Suppressor macrophage (primary cell): Measurements from ENCODE around the gene CDC42EP5.

Experiments
- DNase-seq, 4 experiments: peaks; one replicate each; pipeline ENCODE4 v3.0.0-alpha.2; 2020 to 2022

The CDC42EP5 gene

GRCh38 chr19:54462047-54462654 is 10.9 kb downstream of the CDC42EP5 start:
- no peak for DNase-seq

GRCh38 chr19:54461613-54462012 is 11.5 kb downstream of the CDC42EP5 start:
- DNase-seq: no peak

GRCh38 chr19:54461210-54461609 is 11.9 kb downstream of the CDC42EP5 start:
- no peak for DNase-seq

GRCh38 chr19:54460230-54461005 is 12.7 kb downstream of the CDC42EP5 start:
- DNase-seq: no peak

- no peak for DNase-seq
These were observed 13.5 kb downstream of the CDC42EP5 start for GRCh38 chr19:54459282-54460229.

- no peak for DNase-seq
These were observed 14.3 kb downstream of the CDC42EP5 start for GRCh38 chr19:54458648-54459281.

GRCh38 chr19:54457773-54458647 is 15.1 kb downstream of the CDC42EP5 start:
- DNase-seq: no peak

GRCh38 chr19:54456423-54457373 is 16.4 kb downstream of the CDC42EP5 start:
- no peak for DNase-seq

- no peak for DNase-seq
These were observed 17.2 kb downstream of the CDC42EP5 start for GRCh38 chr19:54455786-54456422.

- DNase-seq: no peak
These were observed 18.1 kb downstream of the CDC42EP5 start for GRCh38 chr19:54454781-54455675.

- DNase-seq: no peak
These were observed 18.9 kb downstream of the CDC42EP5 start for GRCh38 chr19:54453921-54454780.

- no peak for DNase-seq
These were observed 20.5 kb downstream of the CDC42EP5 start for GRCh38 chr19:54452626-54453025.

GRCh38 chr19:54451997-54452396 is 21.1 kb downstream of the CDC42EP5 start:
- no peak for DNase-seq

- peak; percentile 83 to 93 (median 86) for DNase-seq
These were observed 21.7 kb downstream of the CDC42EP5 start for GRCh38 chr19:54451331-54451871.

GRCh38 chr19:54449701-54450069 is 23.4 kb downstream of the CDC42EP5 start:
- DNase-seq: peak in 2 of 4 experiments; percentile 46 to 55

GRCh38 chr19:54448774-54449700 is 24.1 kb downstream of the CDC42EP5 start, which contains the start of gene LENG8:
TSS of gene LENG8 (plus strand) at chr19:54449199. CDS start at chr19:54451345, 2,146 bp downstream.
- peak; percentile 99 to 100 (median 100) for DNase-seq
